H1 (cell line): ENCODE results near the gene SYMPK.

Experiments used
- EZH2 ChIP-seq: fragments of 200-600 bp; sonication (generic); IDR thresholded peaks from 2 replicates; pipeline ENCODE4 v1.7.1; 2012; ENCODE audit warnings: low read depth, mild to moderate bottlenecking, moderate library complexity, low read length, inconsistent platforms; ENCODE audit not compliant: severe bottlenecking
- GABPA ChIP-seq: IDR thresholded peaks from 2 replicates; pipeline ENCODE4 v1.6.1; 2011; ENCODE audit warnings: mild to moderate bottlenecking, low read length, moderate library complexity, borderline replicate concordance; ENCODE audit not compliant: insufficient read depth
- GTF2F1 ChIP-seq: IDR thresholded peaks from 2 replicates; pipeline ENCODE4 v1.6.1; 2012; ENCODE audit warnings: low read depth, low read length, improper control_type of control experiment, borderline replicate concordance
- JUND ChIP-seq: IDR thresholded peaks from 2 replicates; pipeline ENCODE4 v1.6.1; 2011; ENCODE audit warnings: mild to moderate bottlenecking, improper control_type of control experiment, low read length
- SP2 ChIP-seq: IDR thresholded peaks from 2 replicates; pipeline ENCODE4 v1.6.1; 2012; ENCODE audit warnings: mild to moderate bottlenecking, low read length, inconsistent platforms
- SUZ12 ChIP-seq: fragments of 200-600 bp; sonication (generic); IDR thresholded peaks from 2 replicates; pipeline ENCODE4 v1.6.1; 2012; ENCODE audit warnings: mild to moderate bottlenecking, inconsistent platforms, low read length, moderate library complexity, mixed read lengths
- TAF1 ChIP-seq: IDR thresholded peaks from 2 replicates; pipeline ENCODE4 v1.6.1; 2011; ENCODE audit warnings: mild to moderate bottlenecking, low read depth, low read length
- TEAD4 ChIP-seq: IDR thresholded peaks from 2 replicates; pipeline ENCODE4 v1.6.1; 2012; ENCODE audit warnings: low read depth, low read length, inconsistent platforms, mixed read lengths
- TF ChIP-seq, protein P1 (sequence below), 3 experiments: IDR thresholded peaks; 1 replicate in 2 of 3; 2 replicates in 1 of 3; pipeline versions ENCODE4 v1.5.1 to v1.6.1; 2011; ENCODE audit warnings: low read length in 3 of 3, mild to moderate bottlenecking in 3 of 3, inconsistent platforms in 2 of 3, low read depth in 1 of 3, moderate library complexity in 1 of 3; ENCODE audit not compliant: insufficient read depth in 1 of 3; ENCODE audit errors: control extremely low read depth in 1 of 3

DNA sequence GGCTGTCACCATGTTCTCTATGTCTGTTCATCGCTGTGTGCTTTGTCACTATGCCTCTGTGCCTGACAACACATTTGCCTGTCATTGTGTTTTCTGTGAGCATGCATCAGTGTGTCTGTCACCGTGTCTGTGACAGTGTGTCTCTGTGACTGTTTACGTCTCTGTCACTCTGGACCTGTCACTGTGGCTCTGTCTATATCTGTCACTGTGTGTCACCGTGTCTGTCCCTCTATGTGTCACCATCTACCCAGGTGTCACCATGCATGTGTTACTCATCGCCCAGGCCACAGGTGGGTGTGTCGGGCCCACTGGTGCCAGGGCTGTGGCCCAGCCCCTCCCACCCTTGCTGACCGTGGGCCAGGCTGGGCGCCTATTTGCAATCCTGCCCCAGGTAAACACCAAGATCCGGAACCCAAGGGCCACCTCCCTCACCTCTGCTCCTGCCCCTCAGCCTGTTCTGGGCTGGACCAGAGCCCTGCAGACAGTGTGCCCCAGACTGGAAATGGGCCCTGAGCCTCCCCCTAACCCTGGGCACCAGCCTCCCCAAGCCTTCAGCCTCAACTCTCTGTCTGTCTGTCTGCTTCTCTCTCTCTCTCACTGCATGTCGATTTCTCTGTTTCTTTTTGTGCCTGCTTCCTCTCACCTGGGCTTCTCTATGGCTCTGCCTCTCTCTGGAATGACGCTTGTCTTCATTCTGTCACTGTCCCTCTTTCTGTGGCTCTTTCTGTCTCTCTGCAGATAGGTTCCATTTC, 15.3 kb upstream of the SYMPK start:
- TF ChIP-seq TAF1 (no peak), SUZ12 (no peak), JUND (no peak), SP2 (no peak), EZH2 (no peak), GABPA (no peak), GTF2F1 (no peak), TEAD4 (no peak)
- TF ChIP-seq, protein P1, sequence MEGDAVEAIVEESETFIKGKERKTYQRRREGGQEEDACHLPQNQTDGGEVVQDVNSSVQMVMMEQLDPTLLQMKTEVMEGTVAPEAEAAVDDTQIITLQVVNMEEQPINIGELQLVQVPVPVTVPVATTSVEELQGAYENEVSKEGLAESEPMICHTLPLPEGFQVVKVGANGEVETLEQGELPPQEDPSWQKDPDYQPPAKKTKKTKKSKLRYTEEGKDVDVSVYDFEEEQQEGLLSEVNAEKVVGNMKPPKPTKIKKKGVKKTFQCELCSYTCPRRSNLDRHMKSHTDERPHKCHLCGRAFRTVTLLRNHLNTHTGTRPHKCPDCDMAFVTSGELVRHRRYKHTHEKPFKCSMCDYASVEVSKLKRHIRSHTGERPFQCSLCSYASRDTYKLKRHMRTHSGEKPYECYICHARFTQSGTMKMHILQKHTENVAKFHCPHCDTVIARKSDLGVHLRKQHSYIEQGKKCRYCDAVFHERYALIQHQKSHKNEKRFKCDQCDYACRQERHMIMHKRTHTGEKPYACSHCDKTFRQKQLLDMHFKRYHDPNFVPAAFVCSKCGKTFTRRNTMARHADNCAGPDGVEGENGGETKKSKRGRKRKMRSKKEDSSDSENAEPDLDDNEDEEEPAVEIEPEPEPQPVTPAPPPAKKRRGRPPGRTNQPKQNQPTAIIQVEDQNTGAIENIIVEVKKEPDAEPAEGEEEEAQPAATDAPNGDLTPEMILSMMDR (IDR thresholded peaks at IDR 0.05; ENCODE audit: control extremely low read depth in 1 of 3, insufficient read depth in 1 of 3, low read depth in 1 of 3, low read length in 3 of 3), result no peak
